KMS-11 (cell line): ENCODE measurements around the gene FAM229A.

Experiments
- H2AFZ ChIP-seq: fragments of 200-600 bp; sonication (generic); 2 replicates; pipeline ENCODE4 v1.6.1; 2016; ENCODE audit warnings: antibody characterized with exemption, mixed run types, low read depth
- H3K27ac ChIP-seq: fragments of 200-600 bp; sonication (generic); 2 replicates; pipeline ENCODE4 v1.6.1; 2016; ENCODE audit warnings: mild to moderate bottlenecking, mixed run types
- H3K27me3 ChIP-seq: fragments of 200-600 bp; sonication (generic); 2 replicates; pipeline ENCODE4 v1.6.1; 2017; ENCODE audit warnings: mild to moderate bottlenecking, low read depth, mixed run types, moderate library complexity; ENCODE audit not compliant: insufficient read depth
- H3K36me3 ChIP-seq: fragments of 200-600 bp; sonication (generic); 2 replicates; pipeline ENCODE4 v1.6.1; 2017; ENCODE audit warnings: mild to moderate bottlenecking, mixed run types; ENCODE audit not compliant: insufficient read depth
- H3K4me1 ChIP-seq: fragments of 200-600 bp; sonication (generic); 2 replicates; pipeline ENCODE4 v1.6.1; 2016; ENCODE audit warnings: mild to moderate bottlenecking, low read depth, mixed run types; ENCODE audit not compliant: poor library complexity, severe bottlenecking
- H3K4me2 ChIP-seq: fragments of 200-600 bp; sonication (generic); 2 replicates; pipeline ENCODE4 v1.7.0; 2016; ENCODE audit warnings: mild to moderate bottlenecking, mixed run types
- H3K4me3 ChIP-seq: fragments of 200-600 bp; sonication (generic); IDR thresholded peaks from 2 replicates; pipeline ENCODE4 v1.6.1; 2017; ENCODE audit warnings: low read depth, low read length, mixed read lengths; ENCODE audit not compliant: insufficient read depth
- H3K79me2 ChIP-seq: fragments of 200-600 bp; sonication (generic); 2 replicates; pipeline ENCODE4 v1.6.1; 2016; ENCODE audit warnings: low read depth, mixed run types; ENCODE audit not compliant: insufficient read depth
- H3K9ac ChIP-seq: fragments of 200-600 bp; sonication (generic); 2 replicates; pipeline ENCODE4 v1.6.1; 2016; ENCODE audit warnings: mild to moderate bottlenecking, mixed run types
- H4K20me1 ChIP-seq: fragments of 200-600 bp; sonication (generic); 2 replicates; pipeline ENCODE4 v1.6.1; 2016; ENCODE audit warnings: mild to moderate bottlenecking, mixed run types; ENCODE audit not compliant: insufficient read depth
- CTCF ChIP-seq: fragments of 200-600 bp; sonication (generic); conservative IDR thresholded peaks from 2 replicates; pipeline ENCODE4 v1.6.1; 2017; ENCODE audit warnings: low read depth, mild to moderate bottlenecking, antibody characterized with exemption, low read length, moderate library complexity, mixed read lengths

Gene FAM229A

GRCh38 chr1:32349211-32349708 is 13.0 kb downstream of the FAM229A start:
- TF ChIP-seq CTCF, result no peak
- Histone ChIP-seq H2AFZ (no peak overlapping the region), H3K27ac (no peak overlapping the region), H3K9ac (no peak overlapping the region), H3K4me3 (no peak overlapping the region), H3K4me1 (peaks cover 13% of the 10 kb centered on the region), H3K36me3 (no peaks in the 10 kb centered on the region), H3K27me3 (no peaks in the 10 kb centered on the region), H3K79me2 (no peaks in the 10 kb centered on the region), H3K4me2 (no peak overlapping the region), H4K20me1 (no peaks in the 10 kb centered on the region)

GRCh38 chr1:32346532-32347157 is 15.6 kb downstream of the FAM229A start:
- no peak overlapping the region for H3K9ac ChIP-seq
- H2AFZ ChIP-seq, result no peak overlapping the region
- H3K36me3 ChIP-seq, result no peaks in the 10 kb centered on the region
- H3K4me3 ChIP-seq, result no peak overlapping the region
- peaks cover 18% of the 10 kb centered on the region for H3K4me1 ChIP-seq
- H3K4me2 ChIP-seq, result no peak overlapping the region
- no peak for TF ChIP-seq CTCF
- H3K27ac ChIP-seq, result no peak overlapping the region
- H3K79me2 ChIP-seq, result no peaks in the 10 kb centered on the region
- no peaks in the 10 kb centered on the region for H3K27me3 ChIP-seq
- no peaks in the 10 kb centered on the region for H4K20me1 ChIP-seq

- no peak overlapping the region for H3K4me2 ChIP-seq
- H3K27me3 ChIP-seq, result no peaks in the 10 kb centered on the region
- H3K36me3 ChIP-seq, result no peaks in the 10 kb centered on the region
- no peaks in the 10 kb centered on the region for H4K20me1 ChIP-seq
- peaks cover 13% of the 10 kb centered on the region for H3K4me1 ChIP-seq
- no peak overlapping the region for H3K9ac ChIP-seq
- no peak overlapping the region for H2AFZ ChIP-seq
- TF ChIP-seq CTCF, result no peak
- H3K4me3 ChIP-seq, result no peak overlapping the region
- no peak overlapping the region for H3K27ac ChIP-seq
- no peaks in the 10 kb centered on the region for H3K79me2 ChIP-seq
Observed at GRCh38 chr1:32345289-32345827, 16.9 kb downstream of the FAM229A start.

GRCh38 chr1:32342704-32343103 is 19.6 kb downstream of the FAM229A start:
- Histone ChIP-seq H4K20me1 (no peaks in the 10 kb centered on the region), H3K27ac (no peak overlapping the region), H3K4me1 (peaks cover 27% of the 10 kb centered on the region), H3K4me3 (no peak overlapping the region), H3K79me2 (no peaks in the 10 kb centered on the region), H3K4me2 (no peak overlapping the region), H3K27me3 (no peaks in the 10 kb centered on the region), H3K9ac (no peak overlapping the region), H2AFZ (no peak overlapping the region), H3K36me3 (no peaks in the 10 kb centered on the region)
- TF ChIP-seq CTCF, result no peak
